Measurements from ENCODE around the gene ARID2. TPM values are rescaled to one million over a fixed set of nuclear protein-coding genes. Genes with fewer than 3 reads are reported as not detected.
A peak's percentile ranks its signal among the peaks of the same experiment; 100 is the strongest.

ARID2 gene
- total RNA-seq, 2 experiments from 2014 or later: 33.2 to 33.4 TPM

- H3K4me1 Mint-ChIP-seq (ENCODE audit: low read depth): peaks cover 15% of the 10 kb centered on the region
- intact Hi-C loops (cut with micrococcal nuclease): no loop called here
- DNase-seq (no peak), ATAC-seq (no peak)
- no peak overlapping the region for H3K27ac Mint-ChIP-seq
- TF ChIP-seq CTCF (IDR thresholded peaks at IDR 0.05): no peak
- ChIA-PET POLR2A (no interaction called here), CTCF (no interaction called here)
- H3K27me3 Mint-ChIP-seq: no peaks in the 10 kb centered on the region
- no peaks in the 10 kb centered on the region for H3K9me3 Mint-ChIP-seq
- no peak overlapping the region for H3K4me3 Mint-ChIP-seq
- peaks cover 49% of the 10 kb centered on the region for H3K36me3 Mint-ChIP-seq (ENCODE audit: low read depth)
These were observed 210.3 kb downstream of the ARID2 start for GRCh38 chr12:45939759-45940158.

GRCh38 chr12:45944771-45945170 lies 215.3 kb downstream of the ARID2 start:
- Mint-ChIP-seq H3K27ac (peak overlapping the region; percentile 18), H3K27me3 (no peaks in the 10 kb centered on the region), H3K36me3 (ENCODE audit: low read depth) (peaks cover 57% of the 10 kb centered on the region), H3K4me1 (ENCODE audit: low read depth) (peaks cover 3% of the 10 kb centered on the region), H3K9me3 (no peaks in the 10 kb centered on the region), H3K4me3 (no peak overlapping the region)
- TF ChIP-seq CTCF (IDR thresholded peaks at IDR 0.05): no peak
- ATAC-seq: no peak
- CTCF ChIA-PET: no interaction called here
- DNase-seq: no peak
- intact Hi-C loops (cut with micrococcal nuclease): no loop called here
- POLR2A ChIA-PET: no interaction called here

- Mint-ChIP-seq H3K36me3 (ENCODE audit: low read depth) (peaks cover 44% of the 10 kb centered on the region), H3K4me1 (ENCODE audit: low read depth) (peaks cover 3% of the 10 kb centered on the region), H3K9me3 (no peaks in the 10 kb centered on the region), H3K4me3 (no peak overlapping the region), H3K27ac (no peak overlapping the region), H3K27me3 (no peaks in the 10 kb centered on the region)
- CTCF ChIA-PET: interaction anchor here (1.4 kb wide), 1 partner anchor 403 kb away, joined by 3 read pairs; no protein-coding TSS in a partner anchor
- ATAC-seq (no peak), DNase-seq (no peak)
- intact Hi-C loops (cut with micrococcal nuclease): no loop called here
- POLR2A ChIA-PET: no interaction called here
- TF ChIP-seq CTCF (IDR thresholded peaks at IDR 0.05): no peak
These were observed 216.9 kb downstream of the ARID2 start for GRCh38 chr12:45946435-45946834.

GRCh38 chr12:45948546-45948945 lies 219.0 kb downstream of the ARID2 start:
- Mint-ChIP-seq H3K4me3 (no peak overlapping the region), H3K27ac (no peak overlapping the region), H3K27me3 (no peaks in the 10 kb centered on the region), H3K9me3 (no peaks in the 10 kb centered on the region), H3K4me1 (ENCODE audit: low read depth) (peaks cover 3% of the 10 kb centered on the region), H3K36me3 (ENCODE audit: low read depth) (peaks cover 27% of the 10 kb centered on the region)
- POLR2A ChIA-PET: no interaction called here
- CTCF ChIA-PET: interaction anchor here (0.6 to 1.4 kb wide), 2 partner anchors 12 to 29 kb away, joined by 3 read pairs; no protein-coding TSS in a partner anchor
- intact Hi-C loops (cut with micrococcal nuclease): no loop called here
- no peak for TF ChIP-seq CTCF (IDR thresholded peaks at IDR 0.05)
- no peak for ATAC-seq
- DNase-seq: no peak
